Common myeloid progenitor, CD34-positive (primary cell): ENCODE results near the gene GNAL.

Experiments
- CTCF ChIA-PET: fragments of 350-600 bp; sonication (Branson Sonifier 250); formaldehyde crosslinking; loops from one replicate; lab custom pipeline; 2021; ENCODE audit warnings: antibody characterized with exemption; lab: Charles Lee
- POLR2A ChIA-PET: fragments of 350-600 bp; sonication (Branson Sonifier 250); formaldehyde crosslinking; loops from one replicate; lab custom pipeline; 2021; ENCODE audit warnings: antibody characterized with exemption; lab: Charles Lee
- DNase-seq, 3 donors: peaks; one replicate each; pipeline versions ENCODE4 v3.0.0 to v3.0.0-alpha.2; 2013
- H3K27ac ChIP-seq, 2 experiments: 1 replicate in 1 of 2; 2 replicates in 1 of 2; pipeline ENCODE4 v1.7.0; 2013; ENCODE audit warnings: inconsistent platforms in 2 of 2, low read length in 2 of 2, mild to moderate bottlenecking in 2 of 2, low read depth in 1 of 2, moderate library complexity in 1 of 2; ENCODE audit not compliant: severe bottlenecking in 2 of 2, insufficient read depth in 1 of 2, poor library complexity in 1 of 2
- H3K27me3 ChIP-seq, 5 experiments: replicated peaks in 2 of 5; 1 replicate in 3 of 5; 2 replicates in 2 of 5; pipeline versions ENCODE4 v1.6.1 to v1.7.0; 2013; ENCODE audit warnings: low read length in 4 of 5, mild to moderate bottlenecking in 2 of 5, moderate library complexity in 2 of 5, inconsistent platforms in 1 of 5; ENCODE audit not compliant: insufficient read depth in 5 of 5, control insufficient read depth in 4 of 5
- H3K36me3 ChIP-seq, 4 experiments: 1 replicate in 2 of 4; 2 replicates in 2 of 4; pipeline versions ENCODE4 v1.6.1 to v1.7.0; 2013; ENCODE audit warnings: low read length in 3 of 4, control low read depth in 1 of 4, mild to moderate bottlenecking in 1 of 4; ENCODE audit not compliant: control insufficient read depth in 4 of 4, insufficient read depth in 4 of 4
- H3K4me1 ChIP-seq, 4 experiments: 1 replicate in 3 of 4; 2 replicates in 1 of 4; pipeline versions ENCODE4 v1.6.1 to v1.7.1; 2013; ENCODE audit warnings: low read length in 3 of 4, mild to moderate bottlenecking in 3 of 4, control low read depth in 1 of 4, inconsistent platforms in 1 of 4, moderate library complexity in 1 of 4; ENCODE audit not compliant: control insufficient read depth in 4 of 4, insufficient read depth in 4 of 4; ENCODE audit errors: control extremely low read depth in 1 of 4
- H3K4me3 ChIP-seq, 7 experiments: 1 replicate in 4 of 7; 2 replicates in 3 of 7; pipeline versions ENCODE4 v1.5.1 to v1.7.0; 2013; ENCODE audit warnings: mild to moderate bottlenecking in 7 of 7, low read length in 6 of 7, moderate library complexity in 6 of 7, inconsistent platforms in 2 of 7, low read depth in 2 of 7, control low read depth in 1 of 7; ENCODE audit not compliant: insufficient read depth in 4 of 7, control insufficient read depth in 1 of 7; ENCODE audit errors: extremely low read depth in 1 of 7
- H3K9me3 ChIP-seq, 5 experiments: 1 replicate in 4 of 5; 2 replicates in 1 of 5; pipeline versions ENCODE4 v1.6.1 to v1.7.1; 2013; ENCODE audit warnings: low read length in 4 of 5, mild to moderate bottlenecking in 2 of 5, inconsistent platforms in 1 of 5, low read depth in 1 of 5, moderate library complexity in 1 of 5; ENCODE audit not compliant: control insufficient read depth in 4 of 5, insufficient read depth in 2 of 5; ENCODE audit errors: control extremely low read depth in 1 of 5
- WGBS: methylation state at CpG from one replicate; pipeline ENCODE4 v1.1.5; 2013; ENCODE audit not compliant: insufficient coverage; 5-methylcytosine and 5-hydroxymethylcytosine counted together

Gene GNAL

GRCh38 chr18:11818486-11819203 is 129.6 kb downstream of the GNAL start:
- H3K36me3 ChIP-seq: no peaks in the 10 kb centered on the region
- peaks cover 0 to 3% (median 3%) of the 10 kb centered on the region in 5 experiments for H3K27me3 ChIP-seq
- ChIA-PET CTCF (no interaction called here), POLR2A (no interaction called here)
- no peaks in the 10 kb centered on the region for H3K4me1 ChIP-seq
- no peak for DNase-seq
- H3K9me3 ChIP-seq: peaks cover 0 to 2% (median 2%) of the 10 kb centered on the region in 5 experiments
- H3K27ac ChIP-seq: no peak overlapping the region
- H3K4me3 ChIP-seq: no peak overlapping the region
- WGBS: 92% methylated on average over 13 of the region's 17 CpGs

- H3K9me3 ChIP-seq: peaks cover 0 to 2% (median 2%) of the 10 kb centered on the region in 5 experiments
- CTCF ChIA-PET: interaction anchor here (1.3 kb wide), 1 partner anchor 10 kb away, joined by 4 read pairs; no protein-coding TSS in a partner anchor
- H3K4me1 ChIP-seq: no peaks in the 10 kb centered on the region
- H3K4me3 ChIP-seq: no peak overlapping the region
- peaks cover 0 to 3% (median 3%) of the 10 kb centered on the region in 5 experiments for H3K27me3 ChIP-seq
- H3K36me3 ChIP-seq: no peaks in the 10 kb centered on the region
- WGBS: 92% methylated on average over 2 of the region's 2 CpGs
- no peak for DNase-seq
- no peak overlapping the region for H3K27ac ChIP-seq
- POLR2A ChIA-PET: no interaction called here
Measured at GRCh38 chr18:11819938-11820337, 130.9 kb downstream of the GNAL start.

DNA sequence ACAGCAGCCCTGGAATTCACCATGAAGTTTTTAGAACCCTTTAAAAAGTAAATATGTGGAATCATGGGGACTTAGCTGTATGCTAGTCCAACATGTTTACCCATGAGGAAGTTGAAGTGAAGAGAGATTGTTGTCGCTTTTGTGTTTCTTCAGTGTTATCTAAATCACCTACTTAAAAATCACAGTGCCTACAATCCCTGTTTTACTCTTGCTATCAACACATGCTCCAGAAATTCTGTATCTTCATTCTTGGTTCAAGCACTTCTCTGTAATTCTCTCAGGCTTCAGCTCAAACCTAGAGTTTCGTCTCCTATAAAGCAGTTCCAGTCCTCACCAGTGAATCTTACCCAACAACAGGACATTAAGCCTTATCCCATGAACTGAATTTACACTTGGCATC is 131.6 kb downstream of the GNAL start:
- H3K9me3 ChIP-seq: peaks cover 0 to 2% (median 2%) of the 10 kb centered on the region in 5 experiments
- H3K36me3 ChIP-seq: no peaks in the 10 kb centered on the region
- H3K27me3 ChIP-seq: peaks cover 0 to 3% (median 3%) of the 10 kb centered on the region in 5 experiments
- CTCF ChIA-PET: interaction anchor here (1.3 kb wide), 1 partner anchor 10 kb away, joined by 4 read pairs; no protein-coding TSS in a partner anchor
- no peak overlapping the region for H3K4me3 ChIP-seq
- no peaks in the 10 kb centered on the region for H3K4me1 ChIP-seq
- no peak overlapping the region for H3K27ac ChIP-seq
- 50% methylated on average over 1 of the region's 2 CpGs for WGBS
- DNase-seq: no peak
- POLR2A ChIA-PET: no interaction called here

DNA sequence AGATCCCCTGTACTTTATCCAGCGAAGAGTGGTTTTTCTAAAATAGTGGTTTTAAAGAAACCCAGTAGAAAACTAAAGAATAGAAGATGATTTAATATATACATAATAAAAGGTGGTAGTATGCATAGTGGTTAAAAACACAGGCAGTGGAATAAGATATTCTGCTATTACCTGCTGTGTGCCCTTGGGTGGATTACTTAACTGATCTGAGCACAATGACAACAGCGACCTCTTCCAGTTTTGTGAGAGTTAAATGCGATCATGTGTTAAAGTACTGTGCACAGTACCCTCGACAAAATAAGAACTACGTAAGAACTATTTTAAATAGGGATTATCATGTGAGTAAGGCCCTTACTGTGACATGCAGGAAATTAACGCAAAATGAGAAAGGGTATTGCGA is 132.1 kb downstream of the GNAL start:
- H3K27ac ChIP-seq: no peak overlapping the region
- H3K27me3 ChIP-seq: peaks cover 0 to 3% (median 3%) of the 10 kb centered on the region in 5 experiments
- H3K4me1 ChIP-seq: no peaks in the 10 kb centered on the region
- no peaks in the 10 kb centered on the region for H3K36me3 ChIP-seq
- ChIA-PET CTCF (no interaction called here), POLR2A (no interaction called here)
- DNase-seq: no peak
- peaks cover 0 to 2% (median 2%) of the 10 kb centered on the region in 5 experiments for H3K9me3 ChIP-seq
- 100% methylated on average over 5 of the region's 7 CpGs for WGBS
- no peak overlapping the region for H3K4me3 ChIP-seq

DNA sequence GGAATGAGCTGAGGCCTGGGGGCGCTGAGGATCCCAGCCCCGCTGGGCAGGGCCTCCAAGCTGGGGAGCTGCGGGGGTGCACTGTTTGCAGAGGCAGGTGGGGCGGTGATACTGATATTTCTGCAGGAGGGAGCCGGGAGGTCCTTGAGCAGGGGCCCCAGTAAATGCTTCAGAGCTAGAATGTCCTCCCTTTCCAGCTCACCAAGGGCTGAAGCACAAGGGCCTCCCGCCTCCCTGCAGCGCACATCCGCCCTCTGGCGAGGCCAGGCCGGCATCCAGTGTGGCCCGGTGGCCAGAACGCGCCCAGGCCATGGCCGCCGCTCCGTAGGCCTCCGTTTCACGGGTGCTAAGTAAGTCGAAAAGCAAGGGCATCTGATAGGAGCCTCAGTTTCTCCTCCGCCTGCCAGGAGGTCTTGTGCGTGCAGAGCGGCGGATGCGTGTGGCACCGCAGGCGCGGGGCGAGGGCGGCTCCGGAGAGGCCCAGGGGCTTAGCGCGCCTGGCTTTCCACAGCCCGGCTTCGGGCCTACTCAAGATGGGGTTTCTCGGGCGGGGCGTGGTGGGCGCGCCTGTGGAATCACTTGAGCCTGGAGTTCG is 132.7 kb downstream of the GNAL start:
- no peak overlapping the region for H3K4me3 ChIP-seq

GRCh38 chr18:11823545-11823944 is 134.5 kb downstream of the GNAL start:
- Histone ChIP-seq H3K27ac (no peak overlapping the region), H3K27me3 (peaks cover 0 to 3% (median 0%) of the 10 kb centered on the region in 5 experiments), H3K4me1 (no peaks in the 10 kb centered on the region), H3K36me3 (no peaks in the 10 kb centered on the region), H3K4me3 (no peak overlapping the region), H3K9me3 (peaks cover 0 to 2% (median 2%) of the 10 kb centered on the region in 5 experiments)
- POLR2A ChIA-PET: no interaction called here
- no peak for DNase-seq
- 96% methylated on average over 3 of the region's 5 CpGs for whole genome bisulfite sequencing
- CTCF ChIA-PET: no interaction called here

More for the DNA sequence above, 132.7 kb downstream of the GNAL start:
- Histone ChIP-seq H3K9me3 (peaks cover 0 to 2% (median 2%) of the 10 kb centered on the region in 5 experiments), H3K27ac (no peak overlapping the region), H3K36me3 (no peaks in the 10 kb centered on the region), H3K4me1 (no peaks in the 10 kb centered on the region), H3K27me3 (peaks cover 0 to 3% (median 3%) of the 10 kb centered on the region in 5 experiments)
- ChIA-PET CTCF (no interaction called here), POLR2A (no interaction called here)
- no peak for DNase-seq
- 99% methylated on average over 35 of the region's 40 CpGs for WGBS

- CTCF ChIA-PET: interaction anchor here (1.5 kb wide), 1 partner anchor 110 kb away, joined by 3 read pairs; no protein-coding TSS in a partner anchor
- H3K27me3 ChIP-seq: no peaks in the 10 kb centered on the region
- H3K4me1 ChIP-seq: no peaks in the 10 kb centered on the region
- no peak overlapping the region for H3K4me3 ChIP-seq
- H3K36me3 ChIP-seq: no peaks in the 10 kb centered on the region
- 97% methylated on average over 5 of the region's 12 CpGs for WGBS
- DNase-seq: no peak
- POLR2A ChIA-PET: no interaction called here
- H3K9me3 ChIP-seq: no peaks in the 10 kb centered on the region
- H3K27ac ChIP-seq: no peak overlapping the region
Measured at GRCh38 chr18:11826836-11827235, 137.8 kb downstream of the GNAL start.
